ENCODE data around the gene GSX1.
"Not testable (repeated sequence)": the region's sequence is repeated elsewhere in the genome, so short reads cannot be mapped to it uniquely, and the experiment has no call there.

Gene GSX1

DNA sequence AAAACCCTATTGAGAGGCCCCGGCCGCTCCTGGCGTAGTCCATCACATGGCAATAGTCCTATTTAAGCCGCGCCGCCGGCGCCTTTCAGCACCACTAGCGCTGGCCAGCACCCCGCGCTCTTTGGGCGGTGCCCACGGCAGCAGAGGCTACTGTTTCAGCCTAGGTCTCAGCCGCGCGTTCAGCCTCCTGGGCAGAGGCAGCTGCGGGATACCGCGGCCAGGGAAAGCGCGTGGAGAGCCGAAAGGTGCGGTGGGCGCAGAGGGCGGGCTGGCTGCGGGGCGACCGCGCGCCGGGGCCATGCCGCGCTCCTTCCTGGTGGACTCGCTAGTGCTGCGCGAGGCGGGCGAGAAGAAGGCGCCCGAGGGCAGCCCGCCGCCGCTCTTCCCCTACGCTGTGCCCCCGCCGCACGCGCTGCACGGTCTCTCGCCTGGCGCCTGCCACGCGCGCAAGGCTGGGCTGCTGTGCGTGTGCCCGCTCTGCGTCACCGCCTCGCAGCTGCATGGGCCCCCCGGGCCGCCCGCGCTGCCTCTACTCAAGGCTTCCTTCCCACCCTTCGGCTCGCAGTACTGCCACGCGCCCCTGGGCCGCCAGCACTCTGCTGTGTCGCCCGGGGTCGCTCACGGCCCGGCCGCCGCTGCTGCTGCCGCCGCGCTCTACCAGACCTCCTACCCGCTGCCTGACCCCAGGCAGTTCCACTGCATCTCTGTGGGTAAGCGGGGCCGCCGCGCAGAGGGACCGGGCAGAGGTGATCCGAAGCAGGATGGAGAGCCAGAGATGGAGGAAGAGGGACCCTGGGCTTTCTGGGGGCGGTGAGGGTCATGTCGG, at the start of gene GSX1:
Gene GSX1 (plus strand): TSS at position 91 of the 826 bp plus-strand sequence. CDS start 208 bp downstream, at position 299.
- DNase-seq: peak; percentile 55 to 64

DNA sequence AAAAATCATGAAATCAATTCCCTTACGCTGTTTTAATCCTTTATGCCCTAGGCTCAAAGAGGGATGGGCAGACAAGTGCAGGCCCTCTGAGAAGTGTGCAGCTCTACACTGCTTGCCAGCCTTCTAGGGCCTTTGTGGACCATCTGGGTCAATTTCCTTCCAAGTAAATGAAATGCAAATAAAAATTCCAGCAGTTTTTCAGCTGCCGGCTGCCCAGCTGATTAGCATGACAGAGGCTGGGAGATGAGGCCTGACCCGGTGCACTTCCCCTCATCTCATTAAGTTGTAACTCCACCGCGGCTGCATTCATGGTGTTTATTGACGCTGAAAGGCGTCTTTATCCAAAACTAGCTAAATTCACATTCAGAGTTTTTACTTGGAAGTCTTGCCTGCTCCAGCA, 47.5 kb upstream of the GSX1 start:
- no peak for DNase-seq

DNA sequence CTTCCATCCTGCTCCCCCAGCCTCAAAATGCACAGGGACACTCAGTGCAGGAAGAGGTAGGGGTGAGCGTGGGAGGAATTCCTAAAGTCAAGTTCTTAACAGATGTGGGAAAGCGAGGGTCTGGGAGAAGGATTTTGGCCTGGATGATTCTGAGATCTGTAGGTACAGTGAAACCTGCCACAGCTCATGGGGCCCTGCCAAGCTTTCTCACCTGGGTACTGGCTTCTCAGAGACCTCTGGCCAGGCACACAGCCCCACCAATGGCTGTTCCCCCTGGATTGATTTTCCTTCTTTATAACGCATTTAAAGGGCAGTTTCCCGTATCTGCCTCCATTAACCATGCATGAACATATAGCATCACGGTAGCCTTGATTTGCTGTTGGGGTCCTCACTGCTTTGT, 47.0 kb upstream of the GSX1 start:
- no peak for DNase-seq

DNA sequence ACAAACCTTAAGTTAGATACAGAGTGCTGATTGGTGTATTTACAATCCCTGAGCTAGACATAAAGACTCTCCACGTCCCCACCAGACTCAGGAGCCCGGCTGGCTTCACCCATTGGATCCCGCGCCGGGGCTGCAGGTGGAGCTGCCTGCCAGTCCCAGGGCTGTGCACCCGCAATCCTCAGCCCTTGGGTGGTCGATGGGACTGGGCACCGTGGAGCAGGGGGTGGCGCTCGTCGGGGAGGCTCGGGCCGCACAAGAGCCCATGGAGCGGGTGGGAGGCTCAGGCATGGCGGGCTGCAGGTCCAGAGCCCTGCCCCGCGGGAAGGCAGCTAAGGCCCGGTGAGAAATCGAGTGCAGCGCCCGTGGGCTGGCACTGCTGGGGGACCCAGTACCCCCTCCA, 44.1 kb upstream of the GSX1 start:
- not testable (repeated sequence) for DNase-seq

DNA sequence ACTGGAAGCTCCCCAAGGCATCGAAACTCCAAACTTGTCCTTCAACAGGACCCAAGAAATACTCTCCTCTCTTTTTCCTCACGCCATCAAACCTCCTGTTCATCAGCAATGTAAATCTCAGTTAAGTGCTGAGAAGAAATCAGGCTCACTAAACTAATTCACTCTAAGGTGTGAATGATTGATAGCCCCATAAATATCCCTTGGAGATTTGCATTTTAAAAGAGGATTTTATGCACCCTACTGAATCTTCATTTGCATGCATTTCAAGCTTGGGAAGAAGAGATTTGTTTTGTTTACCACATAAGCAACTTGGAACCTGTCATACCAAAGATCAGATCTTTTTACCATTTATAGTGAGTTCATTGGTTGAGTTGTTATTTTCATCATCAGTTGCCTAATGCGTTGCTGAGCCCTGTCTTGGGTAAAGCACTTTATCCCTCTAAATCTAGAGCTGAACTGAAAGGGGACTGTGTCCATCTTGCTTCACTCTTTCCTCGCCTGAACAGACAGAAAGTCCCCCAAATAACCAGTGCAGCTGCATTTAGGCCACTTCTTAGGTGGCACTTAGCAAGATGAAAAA, 40.2 kb upstream of the GSX1 start:
- no peak for DNase-seq

DNA sequence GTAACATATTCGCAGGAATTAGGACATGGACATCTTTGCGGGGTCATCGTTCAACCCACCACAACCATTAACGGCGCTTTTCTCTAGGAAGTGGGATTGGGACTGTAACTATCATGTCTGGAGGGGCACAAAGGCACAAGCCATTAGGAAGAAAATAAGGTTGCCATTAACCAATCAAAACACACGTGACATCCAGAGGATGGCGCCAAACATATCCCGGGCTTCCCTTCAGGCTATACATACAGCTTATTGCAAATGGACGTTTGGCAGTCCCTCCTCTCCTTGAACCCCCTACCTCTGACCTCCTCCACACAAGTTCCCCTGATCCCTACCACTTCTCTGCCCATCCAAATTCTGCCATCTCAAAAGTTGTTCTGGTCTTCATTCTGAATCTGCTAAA, 26.6 kb upstream of the GSX1 start:
- DNase-seq: no peak

DNA sequence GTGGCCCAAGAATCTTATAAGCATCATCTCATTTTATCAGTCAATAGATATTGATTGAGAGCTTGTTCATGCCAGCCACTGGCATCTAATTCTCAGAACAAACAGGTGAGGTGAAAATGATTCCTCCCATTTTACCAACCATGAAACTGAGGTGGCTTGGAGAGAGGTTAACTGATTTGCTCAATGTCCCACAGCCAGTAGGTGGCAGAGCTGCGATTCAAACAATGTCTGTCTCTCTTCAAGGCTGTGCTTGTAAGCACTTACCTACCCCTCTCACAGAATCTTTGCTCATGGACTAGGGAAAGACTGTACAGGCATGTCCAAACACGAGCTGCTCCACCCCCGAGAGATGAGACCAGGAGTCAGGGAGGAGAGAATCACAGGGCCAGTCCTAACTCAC, 21.5 kb upstream of the GSX1 start:
- DNase-seq: peak in 1 of 2 experiments; percentile 18

DNA sequence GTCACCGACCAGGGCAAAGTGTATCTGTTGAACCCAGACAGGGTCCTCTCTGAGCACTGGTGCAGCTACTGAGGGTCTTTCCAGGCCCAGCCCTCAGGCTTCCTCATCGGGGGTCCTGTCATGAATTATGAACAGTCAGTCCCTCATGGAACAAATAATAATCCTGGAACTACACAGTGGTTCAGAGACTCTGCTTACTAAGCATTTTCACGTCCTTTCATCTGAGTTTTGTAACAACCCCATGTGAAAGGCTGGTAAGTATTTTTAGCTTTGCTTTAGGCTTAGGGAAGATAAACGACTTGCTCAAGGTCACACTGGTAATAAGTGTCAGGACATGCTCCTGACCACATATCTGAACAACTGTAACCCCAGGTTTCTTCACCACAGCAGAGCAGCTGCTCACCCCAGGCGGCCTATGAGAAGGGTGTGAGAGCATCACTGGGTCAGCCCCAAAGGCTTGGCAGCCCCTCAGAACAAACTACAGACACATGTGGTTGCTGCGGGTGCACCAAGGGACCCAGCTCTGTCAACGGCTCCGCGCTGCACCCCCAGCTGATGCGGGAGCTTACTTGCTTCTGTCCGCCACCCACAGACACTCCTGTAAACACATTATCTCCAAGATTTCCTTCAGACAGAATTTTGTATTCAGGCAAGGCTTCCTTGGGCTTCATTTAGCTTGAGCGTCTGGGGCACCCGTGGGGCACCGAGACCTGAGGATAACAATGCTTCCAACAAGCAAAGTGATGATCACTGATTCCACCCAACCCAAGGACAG, 19.4 kb upstream of the GSX1 start:
- DNase-seq: no peak

DNA sequence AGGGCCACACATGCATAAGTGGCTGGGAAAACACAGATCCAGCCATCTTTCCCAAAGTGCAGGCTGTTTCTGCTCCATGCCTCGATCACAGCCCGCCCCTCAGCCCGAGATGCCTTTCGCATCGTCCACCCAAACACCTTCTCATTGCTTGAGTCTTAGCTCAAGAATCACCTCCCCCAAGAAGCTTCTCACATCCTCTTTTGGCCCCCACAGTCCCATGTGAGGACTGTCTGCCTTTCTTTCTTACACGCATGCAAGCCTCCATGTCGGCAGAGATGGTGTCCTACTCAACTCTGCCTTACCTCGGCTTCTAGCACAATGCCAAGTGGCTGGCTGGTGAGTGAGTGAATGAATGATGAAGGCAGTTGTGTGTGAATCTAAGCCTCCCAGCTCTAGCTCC, 18.1 kb upstream of the GSX1 start:
- DNase-seq: no peak

DNA sequence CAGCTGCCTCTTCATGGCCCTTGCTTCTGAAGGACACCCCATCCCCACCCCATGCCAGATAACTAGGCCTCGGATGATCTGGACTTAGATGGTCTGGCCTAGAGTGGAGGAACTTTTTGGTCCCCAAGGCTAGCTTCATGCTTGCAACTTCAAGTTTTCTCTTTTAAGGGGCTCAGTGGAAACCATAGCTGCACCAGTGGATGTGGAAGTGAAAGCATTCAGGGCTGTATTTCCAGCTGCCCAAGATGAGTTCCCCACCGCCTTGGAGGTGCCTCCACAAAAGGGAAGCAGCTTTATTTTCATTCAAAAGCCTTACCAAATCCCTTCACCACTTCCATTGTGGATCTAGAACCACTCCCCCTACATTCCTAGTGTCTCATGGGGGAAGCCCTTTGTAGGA, 17.6 kb upstream of the GSX1 start:
- DNase-seq: no peak

DNA sequence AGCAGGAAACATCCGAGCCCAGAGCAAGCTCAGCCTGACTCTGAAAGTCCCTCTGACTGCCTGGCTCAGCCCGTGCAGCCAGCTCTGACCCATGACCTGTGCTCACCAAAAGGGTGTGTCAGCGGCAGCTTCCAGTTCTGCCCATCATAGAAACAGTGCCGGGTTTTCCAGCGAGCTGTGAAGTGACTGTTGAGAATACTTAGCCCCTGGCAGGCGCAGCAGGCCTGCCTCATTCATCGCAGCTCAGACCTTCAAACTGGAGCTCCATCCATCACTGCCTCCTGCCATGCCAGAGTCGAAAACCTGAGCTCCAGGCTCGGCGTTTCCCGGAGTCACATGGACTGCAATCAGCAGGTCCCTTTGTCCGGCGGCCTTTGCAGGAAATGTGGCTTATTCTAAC, 16.3 kb upstream of the GSX1 start:
- DNase-seq: no peak

DNA sequence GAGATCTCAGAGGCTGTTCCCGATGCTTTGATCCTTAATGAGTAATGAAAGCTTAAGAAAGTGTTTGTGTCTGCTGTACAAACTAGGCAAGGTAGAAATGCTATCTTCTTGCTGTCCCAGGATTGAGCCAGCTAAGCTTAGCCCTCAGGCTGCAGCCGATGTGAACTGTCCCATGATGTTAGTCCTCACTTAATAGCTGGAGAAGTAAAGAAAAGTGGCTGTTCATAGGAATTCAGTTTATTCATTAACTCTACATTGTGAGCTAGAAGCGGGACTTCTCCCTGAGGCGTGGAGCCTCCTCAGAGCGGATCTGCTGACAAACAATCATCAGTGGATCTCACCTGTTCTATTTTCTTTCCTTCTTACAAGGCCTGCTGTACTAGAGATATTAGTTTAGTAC, 10.1 kb upstream of the GSX1 start:
- DNase-seq: no peak

DNA sequence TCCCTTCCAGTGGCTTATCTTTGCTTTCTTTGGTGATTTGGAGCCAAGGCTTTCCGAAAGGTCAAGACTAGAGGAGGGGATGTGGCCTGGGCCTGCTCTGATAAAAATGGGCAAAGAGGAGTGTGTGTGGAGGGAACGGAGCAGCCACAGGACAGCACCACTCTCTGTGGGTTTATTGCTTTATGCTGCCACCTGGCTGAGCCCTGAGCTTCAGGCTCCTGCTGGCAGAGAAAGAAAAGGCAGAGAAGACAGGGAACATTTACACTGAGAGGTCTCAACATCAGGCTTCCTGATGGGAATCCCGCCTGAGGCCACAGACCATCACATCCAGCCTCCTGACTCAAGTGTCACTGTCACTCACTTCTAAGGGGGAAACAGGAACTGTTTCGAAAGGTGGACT, 9.2 kb upstream of the GSX1 start:
- DNase-seq: no peak

DNA sequence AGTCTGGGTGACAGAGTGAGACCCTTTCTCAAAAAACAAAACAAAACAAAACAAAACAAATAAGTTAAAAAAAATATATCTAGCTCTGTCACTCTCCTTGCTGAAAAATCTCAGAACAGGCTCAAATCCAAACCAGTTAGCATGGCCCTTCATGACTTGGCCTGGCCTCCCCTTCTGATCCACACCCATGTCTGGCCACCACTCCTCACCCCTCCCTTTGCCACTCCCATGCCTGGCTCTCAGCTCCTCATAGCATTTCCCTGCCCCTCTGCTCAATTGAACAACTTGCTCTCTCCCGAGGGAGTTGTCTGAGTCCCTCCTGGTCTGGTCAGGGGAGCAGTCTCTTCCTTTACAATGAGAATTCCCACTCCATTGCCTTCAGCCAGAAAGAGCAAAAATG, 4.0 kb upstream of the GSX1 start:
- DNase-seq: no peak

DNA sequence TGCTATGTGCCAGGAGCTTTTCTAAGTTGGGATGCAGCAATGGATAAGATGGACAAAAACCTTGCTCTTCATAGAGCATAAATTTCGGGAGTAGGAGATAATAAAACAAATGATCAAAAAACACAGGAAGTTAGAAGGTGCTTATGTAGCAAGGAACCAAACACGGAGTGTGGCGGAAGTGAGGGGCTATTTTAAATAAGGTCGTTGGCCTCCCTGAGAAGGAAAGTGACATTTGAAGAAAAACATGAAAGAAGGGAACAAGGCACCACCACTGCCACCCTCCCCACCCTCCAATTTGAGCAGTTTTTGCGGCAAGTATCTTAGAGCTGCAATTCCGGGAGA, 3.2 kb upstream of the GSX1 start:
- DNase-seq: no peak

DNA sequence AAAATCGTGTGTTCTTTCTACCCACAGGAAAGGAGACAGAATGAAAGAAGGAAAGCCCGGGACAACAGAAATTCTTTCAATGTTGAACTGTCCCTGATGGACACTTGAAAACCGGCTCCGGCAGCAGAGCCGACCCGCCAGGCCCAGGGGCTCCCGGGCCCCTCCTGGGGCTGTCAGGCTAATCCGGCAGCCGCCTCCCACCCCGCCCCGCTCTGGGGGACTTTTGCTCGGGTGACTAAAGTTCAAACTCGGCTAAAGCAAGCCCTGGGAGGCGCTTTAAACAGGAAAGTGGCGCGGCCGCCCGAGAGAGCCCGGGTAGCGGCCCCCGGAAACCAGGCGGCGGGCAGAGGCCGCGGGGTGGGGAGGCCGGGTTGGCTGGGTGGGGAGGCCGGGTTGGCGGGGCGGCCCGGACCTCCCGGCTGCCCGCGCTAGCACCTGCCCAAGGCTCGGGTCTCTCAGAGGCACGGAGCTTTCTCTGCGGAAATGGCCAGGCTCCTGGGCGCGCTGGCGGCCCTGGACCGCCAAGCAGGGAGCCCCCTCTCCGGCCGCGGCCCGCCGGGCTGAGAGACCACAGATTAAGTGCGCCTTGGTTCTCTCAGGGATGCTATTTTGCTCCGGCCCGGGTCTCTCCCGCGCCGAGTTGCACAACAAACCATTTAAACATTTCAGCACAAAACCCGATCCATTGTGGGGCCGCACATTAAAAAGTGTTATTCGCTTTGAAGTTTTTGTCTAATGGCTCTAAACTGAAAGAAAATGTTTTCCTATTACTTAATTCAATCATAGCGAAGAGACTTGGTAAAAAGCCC, 2.6 kb upstream of the GSX1 start:
- no peak for DNase-seq

DNA sequence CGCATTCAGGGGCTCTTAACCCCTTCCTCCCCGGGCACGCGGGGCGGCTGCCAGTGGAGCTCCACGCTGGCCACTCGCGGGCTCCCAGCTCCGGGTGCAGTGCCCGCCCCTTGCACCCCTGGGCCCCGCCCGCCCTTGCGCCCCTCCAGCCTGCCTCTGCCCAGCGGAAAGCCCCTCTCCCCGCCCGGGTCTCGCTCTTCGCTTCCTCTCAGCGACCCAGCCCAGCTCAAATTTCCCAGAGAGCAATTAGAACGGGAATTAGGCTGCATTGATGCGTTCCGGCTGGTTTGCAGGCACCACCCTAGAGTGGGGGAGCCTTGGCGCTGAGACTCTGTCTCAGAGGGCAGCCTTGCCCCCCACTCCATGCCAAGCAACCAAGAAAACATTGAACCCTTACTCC, 1.8 kb upstream of the GSX1 start:
- DNase-seq: no peak

DNA sequence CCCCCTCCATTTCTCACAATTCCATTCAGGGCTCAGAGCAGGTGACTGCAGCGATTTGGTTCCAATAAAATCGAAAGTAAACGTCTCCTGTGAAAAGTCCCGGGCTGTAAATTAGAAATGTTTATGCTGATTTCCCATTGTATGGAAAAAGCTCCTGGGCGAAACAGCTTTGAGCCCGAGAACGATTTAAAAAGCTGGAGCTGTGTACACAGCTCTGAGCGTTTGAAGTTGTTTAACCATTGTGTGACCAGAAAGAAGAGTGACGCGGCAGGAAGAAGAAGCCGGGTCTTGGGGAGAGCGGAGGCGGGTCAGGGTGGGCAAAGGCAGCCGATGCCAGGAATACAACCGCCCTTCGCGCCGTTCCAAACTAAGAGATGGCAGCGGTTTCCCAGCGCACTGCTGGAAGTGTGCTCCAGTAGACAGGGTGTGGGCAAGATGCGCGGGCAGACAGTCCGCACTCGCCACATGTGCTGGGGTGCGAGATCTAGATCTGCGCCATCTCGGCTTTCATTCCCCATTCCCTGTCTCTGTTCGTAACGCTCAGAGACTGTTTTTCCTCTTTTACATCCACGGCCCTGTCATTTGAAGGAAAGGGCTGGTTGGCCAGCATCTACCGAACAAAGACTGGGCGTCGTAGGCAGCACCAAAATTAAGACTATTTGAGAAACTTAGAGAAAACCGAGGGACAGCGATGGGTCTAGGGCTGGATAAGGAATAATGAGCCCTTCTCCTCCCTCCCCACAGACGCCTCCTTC, 960 bp upstream of the GSX1 start:
- DNase-seq: no peak

DNA sequence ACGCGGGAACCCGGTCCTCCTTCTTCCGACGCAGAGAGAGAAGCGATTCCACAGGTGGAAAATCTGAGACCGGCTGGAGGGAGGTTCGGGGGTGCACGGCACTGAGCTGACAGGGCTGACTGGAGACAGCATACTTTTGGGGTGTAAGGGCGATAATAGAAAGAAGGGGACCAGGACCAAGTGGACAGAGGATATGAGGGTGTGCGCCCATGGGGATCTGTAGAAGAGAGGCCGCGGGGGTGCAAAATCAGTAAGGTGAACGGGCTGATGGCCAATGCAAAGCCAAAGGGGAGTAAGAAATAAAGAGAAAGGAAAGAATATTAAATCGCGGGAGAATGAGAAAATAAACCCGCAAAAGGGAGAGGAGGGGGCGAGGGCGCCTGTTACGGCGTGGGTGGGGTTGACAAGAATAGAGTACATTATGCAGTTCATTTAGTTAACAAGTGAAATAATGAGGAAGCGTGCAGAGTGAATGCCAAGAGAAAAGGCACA, 336 bp upstream of the GSX1 start:
- no peak for DNase-seq

DNA sequence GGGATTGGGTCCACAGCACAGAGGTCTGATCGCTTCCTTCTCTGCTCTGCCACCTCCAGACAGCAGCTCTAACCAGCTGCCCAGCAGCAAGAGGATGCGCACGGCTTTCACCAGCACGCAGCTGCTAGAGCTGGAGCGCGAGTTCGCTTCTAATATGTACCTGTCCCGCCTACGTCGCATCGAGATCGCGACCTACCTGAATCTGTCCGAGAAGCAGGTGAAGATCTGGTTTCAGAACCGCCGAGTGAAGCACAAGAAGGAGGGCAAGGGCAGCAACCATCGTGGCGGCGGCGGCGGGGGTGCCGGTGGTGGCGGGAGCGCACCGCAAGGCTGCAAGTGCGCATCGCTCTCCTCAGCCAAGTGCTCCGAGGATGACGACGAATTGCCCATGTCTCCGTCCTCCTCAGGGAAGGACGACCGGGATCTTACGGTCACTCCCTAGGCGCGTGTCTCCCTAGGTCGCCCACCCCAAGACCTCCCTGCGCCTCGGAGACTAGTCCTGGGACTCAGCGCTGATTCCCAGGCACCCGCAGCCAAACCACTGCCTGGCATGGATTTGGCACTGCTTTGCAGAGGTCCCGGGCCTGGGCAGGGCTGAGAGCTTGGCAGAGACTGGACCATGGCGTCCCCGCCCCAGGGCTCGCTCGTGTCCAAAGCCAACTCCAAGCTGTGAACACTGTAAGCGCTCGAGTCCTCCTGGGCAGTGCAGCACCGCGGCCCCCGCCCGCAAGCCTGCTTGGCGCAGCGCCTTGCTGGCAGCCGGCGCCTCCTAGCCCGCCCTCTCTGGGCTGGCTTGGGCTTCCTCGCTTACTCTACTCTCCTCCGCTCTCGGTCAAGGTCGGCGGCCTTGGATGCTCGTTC, 1.5 kb downstream of the GSX1 start:
- no peak for DNase-seq

DNA sequence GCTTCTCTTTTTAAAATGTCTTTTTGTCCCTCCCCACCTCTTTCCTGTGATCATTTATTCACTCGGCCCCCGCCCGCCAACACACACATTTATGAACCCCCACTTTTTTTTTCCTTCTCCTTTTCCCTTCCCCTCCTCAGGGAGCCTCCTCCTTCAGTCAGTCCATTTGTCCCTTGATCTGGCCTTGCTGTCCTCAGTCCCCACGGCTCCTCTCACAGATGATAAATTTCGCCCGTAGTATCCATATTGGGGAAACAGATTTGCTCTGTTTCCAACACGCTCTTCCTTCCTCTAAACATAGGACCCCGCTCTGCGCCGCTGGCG, 2.0 kb downstream of the GSX1 start:
- DNase-seq: no peak
